ENCODE measurements around the gene PODXL2.

PODXL2 gene

GRCh38 chr3:127660621-127661251 is 31.8 kb downstream of the PODXL2 start:
- no peak for DNase-seq

- no peak for DNase-seq
Measured at GRCh38 chr3:127661600-127661999, 32.6 kb downstream of the PODXL2 start.

- no peak for DNase-seq
Measured at GRCh38 chr3:127662001-127662469, 33.0 kb downstream of the PODXL2 start.

- no peak for DNase-seq
Measured at GRCh38 chr3:127663151-127663550, 34.2 kb downstream of the PODXL2 start.

GRCh38 chr3:127665165-127665564 is 36.2 kb downstream of the PODXL2 start:
- no peak for DNase-seq

- DNase-seq, result no peak
Measured at GRCh38 chr3:127665586-127665985, 36.6 kb downstream of the PODXL2 start.

GRCh38 chr3:127666676-127667075 is 37.7 kb downstream of the PODXL2 start:
- no peak for DNase-seq

GRCh38 chr3:127667119-127667681 is 38.2 kb downstream of the PODXL2 start:
- DNase-seq, result no peak

GRCh38 chr3:127668906-127669305 is 39.9 kb downstream of the PODXL2 start:
- DNase-seq, result no peak

- no peak for DNase-seq
Measured at GRCh38 chr3:127669541-127670228, 40.7 kb downstream of the PODXL2 start.

- no peak for DNase-seq
Measured at GRCh38 chr3:127670229-127670559, 41.2 kb downstream of the PODXL2 start.

- no peak for DNase-seq
Measured at GRCh38 chr3:127670761-127671522, 42.0 kb downstream of the PODXL2 start.

- DNase-seq, result peak; percentile 25
Measured at GRCh38 chr3:127671523-127672428, 42.8 kb downstream of the PODXL2 start.

- peak; percentile 86 for DNase-seq
Measured at GRCh38 chr3:127672429-127673190, 43.6 kb downstream of the PODXL2 start, which contains the start of gene ABTB1. Gene ABTB1 (plus strand): TSS chr3:127672952. CDS start chr3:127673026, 74 bp downstream.

GRCh38 chr3:127673191-127674100 is 44.5 kb downstream of the PODXL2 start:
- peak; percentile 48 for DNase-seq

- DNase-seq, result no peak
Measured at GRCh38 chr3:127674101-127674721, 45.2 kb downstream of the PODXL2 start.

- no peak for DNase-seq
Measured at GRCh38 chr3:127674790-127675189, 45.8 kb downstream of the PODXL2 start.

GRCh38 chr3:127675651-127676391 is 46.8 kb downstream of the PODXL2 start:
- no peak for DNase-seq

GRCh38 chr3:127676456-127676855 is 47.5 kb downstream of the PODXL2 start:
- DNase-seq, result no peak

All from stimulated activated CD4-positive, alpha-beta T cell treated with anti-CD3 and anti-CD28 coated beads, Interleukin-4, amount 100 ng/mL, for 24 hours (primary cell).